ENCODE results near the gene TMEM39B.

The TMEM39B gene

GRCh38 chr1:32066489-32066873 is 6.3 kb upstream of the TMEM39B start:
- no peak for TF ChIP-seq CTCF (IDR thresholded peaks at IDR 0.05; ENCODE audit: borderline replicate concordance, insufficient read depth, low read depth, low read length)
- no peak overlapping the region for H3K4me3 ChIP-seq (ENCODE audit: low read depth, low read length)

GRCh38 chr1:32068957-32069588 is 3.7 kb upstream of the TMEM39B start:
- TF ChIP-seq CTCF (IDR thresholded peaks at IDR 0.05; ENCODE audit: borderline replicate concordance, insufficient read depth, low read depth, low read length), result no peak
- H3K4me3 ChIP-seq (ENCODE audit: low read depth, low read length), result no peak overlapping the region

GRCh38 chr1:32071758-32072621 is 749 bp upstream of the TMEM39B start:
- no peak for TF ChIP-seq CTCF (IDR thresholded peaks at IDR 0.05; ENCODE audit: borderline replicate concordance, insufficient read depth, low read depth, low read length)

GRCh38 chr1:32073299-32074229 is 825 bp downstream of the TMEM39B start:
- TF ChIP-seq CTCF (IDR thresholded peaks at IDR 0.05; ENCODE audit: borderline replicate concordance, insufficient read depth, low read depth, low read length), result 0 out of 2 replicates have a peak, but pooled peaks have one; percentile 14
- H3K4me3 ChIP-seq (ENCODE audit: low read depth, low read length), result peak overlapping the region; percentile 74

More at GRCh38 chr1:32071758-32072621, 749 bp upstream of the TMEM39B start:
- H3K4me3 ChIP-seq (ENCODE audit: low read depth, low read length), result peak overlapping the region; percentile 74

GRCh38 chr1:32074841-32075240 is 2.1 kb downstream of the TMEM39B start:
- TF ChIP-seq CTCF (IDR thresholded peaks at IDR 0.05; ENCODE audit: borderline replicate concordance, insufficient read depth, low read depth, low read length), result no peak
- no peak overlapping the region for H3K4me3 ChIP-seq (ENCODE audit: low read depth, low read length)

GRCh38 chr1:32077451-32077850 is 4.7 kb downstream of the TMEM39B start:
- no peak overlapping the region for H3K4me3 ChIP-seq (ENCODE audit: low read depth, low read length)
- no peak for TF ChIP-seq CTCF (IDR thresholded peaks at IDR 0.05; ENCODE audit: borderline replicate concordance, insufficient read depth, low read depth, low read length)
